Lower leg skin (tissue), 4 donors: ENCODE data around the gene CRELD2. TPM values are rescaled to one million over a fixed set of nuclear protein-coding genes. Genes with fewer than 3 reads are reported as not detected.

Experiments used
- DNase-seq, 2 donors: peaks; one replicate each; pipeline ENCODE4 v3.0.0-alpha.2; 2019; ENCODE audit warnings: low spot score in 2 of 2
- H3K4me3 ChIP-seq: fragments of 200-600 bp; sonication (generic); 2 replicates; pipeline ENCODE4 v1.5.1; 2017; ENCODE audit warnings: mild to moderate bottlenecking, low read depth; ENCODE audit not compliant: poor library complexity, severe bottlenecking
- CTCF ChIP-seq, 3 donors: fragments of 450-650 bp; IDR thresholded peaks; one replicate each; pipeline ENCODE4 v1.5.1; 2016; ENCODE audit warnings: antibody characterized with exemption in 3 of 3, mild to moderate bottlenecking in 3 of 3, moderate library complexity in 2 of 3
- POLR2A ChIP-seq, 2 donors: fragments of 450-650 bp; IDR thresholded peaks; one replicate each; pipeline ENCODE4 v1.6.1; 2016 to 2017; ENCODE audit warnings: antibody characterized with exemption in 2 of 2, mild to moderate bottlenecking in 1 of 2, moderate library complexity in 1 of 2
- WGBS, 2 donors: methylation state at CpG; one replicate each; pipeline ENCODE4 v1.1.5; 2018; 5-methylcytosine and 5-hydroxymethylcytosine counted together
- intact Hi-C: fragments of 100-400 bp; cut with DNase I; formaldehyde crosslinking; loops from one replicate; pipeline ENCODE4 v1.15.0; 2023; ENCODE audit warnings: low total_unique reads
- total RNA-seq, 4 donors: library from RNA; depleted of rRNA; stranded (reverse); fragments of >200 nt; gene quantifications; one replicate each; pipeline ENCODE4 v1.1.0, GENCODE V29; 2016

The CRELD2 gene
- total RNA-seq, 4 donors from 2014 or later: 9.1 to 28.0 (median 18.0) TPM

GRCh38 chr22:49946612-49947295 is 28.3 kb downstream of the CRELD2 start:
- H3K4me3 ChIP-seq: no peak overlapping the region
- intact Hi-C loops: no loop called here
- whole genome bisulfite sequencing, 2 donors: 78 to 80% methylated on average over 17 of the region's 17 CpGs
- no peak for DNase-seq
- TF ChIP-seq POLR2A (IDR thresholded peaks at IDR 0.05): no peak
- no peak for TF ChIP-seq CTCF (IDR thresholded peaks at IDR 0.05)

- no peak for DNase-seq
- WGBS, 2 donors: 73 to 76% methylated on average over 5 to 6 of the region's 6 CpGs
- H3K4me3 ChIP-seq: no peak overlapping the region
- TF ChIP-seq CTCF (IDR thresholded peaks at IDR 0.05) (no peak), POLR2A (IDR thresholded peaks at IDR 0.05) (no peak)
- intact Hi-C loops: no loop called here
These were observed 28.8 kb downstream of the CRELD2 start for GRCh38 chr22:49947296-49947622.

GRCh38 chr22:49948116-49948957 is 29.9 kb downstream of the CRELD2 start:
- TF ChIP-seq POLR2A (IDR thresholded peaks at IDR 0.05) (no peak), CTCF (IDR thresholded peaks at IDR 0.05) (no peak)
- 46 to 68% methylated on average over 8 to 20 of the region's 23 CpGs for WGBS, 2 donors
- no peak for DNase-seq
- intact Hi-C loops: no loop called here
- no peak overlapping the region for H3K4me3 ChIP-seq

- no peak for DNase-seq
- H3K4me3 ChIP-seq: no peak overlapping the region
- intact Hi-C loops: no loop called here
- 68 to 76% methylated on average over 26 to 40 of the region's 42 CpGs for whole genome bisulfite sequencing, 2 donors
- TF ChIP-seq POLR2A (IDR thresholded peaks at IDR 0.05): no peak
- TF ChIP-seq CTCF (IDR thresholded peaks at IDR 0.05): no peak
These were observed 30.8 kb downstream of the CRELD2 start for GRCh38 chr22:49948958-49949913.

- 92 to 94% methylated on average over 10 to 11 of the region's 11 CpGs for WGBS, 2 donors
- TF ChIP-seq CTCF (IDR thresholded peaks at IDR 0.05) (no peak), POLR2A (IDR thresholded peaks at IDR 0.05) (no peak)
- intact Hi-C loops: no loop called here
- no peak for DNase-seq
- H3K4me3 ChIP-seq: no peak overlapping the region
These were observed 31.5 kb downstream of the CRELD2 start for GRCh38 chr22:49949914-49950292.
